ENCODE data around the gene XPO1. TPM values are rescaled to one million over a fixed set of nuclear protein-coding genes. Genes with fewer than 3 reads are reported as not detected.

The XPO1 gene
- total RNA-seq, 1 experiment from 2014 or later, result 189 TPM

- POLR2A ChIA-PET, result interaction anchor here (0.6 kb wide), 1 partner anchor 138 kb away, joined by 5 read pairs; no protein-coding TSS in a partner anchor
- BruUV-seq (replicated peaks), result no TSS peak
Observed at GRCh38 chr2:61520261-61520660, 17.9 kb downstream of the XPO1 start.

GRCh38 chr2:61512768-61513398 is 25.3 kb downstream of the XPO1 start:
- POLR2A ChIA-PET, result interaction anchor here (0.6 kb wide), 1 partner anchor 331 kb away, joined by 5 read pairs; no protein-coding TSS in a partner anchor
- H3K27ac ChIP-seq (ENCODE audit: low read length), result no peak overlapping the region
- intact Hi-C loops (cut with micrococcal nuclease; ENCODE audit: unreplicated experiment), result no loop called here

More at GRCh38 chr2:61520261-61520660, 17.9 kb downstream of the XPO1 start:
- no peaks in the 10 kb centered on the region for H3K9me3 ChIP-seq (ENCODE audit: control insufficient read depth, insufficient read depth, low read depth, low read length)
- H3K4me3 ChIP-seq (ENCODE audit: low read depth in 2 of 2, low read length in 2 of 2), result no peak overlapping the region
- peaks cover 37% of the 10 kb centered on the region for H3K36me3 ChIP-seq (ENCODE audit: control insufficient read depth, insufficient read depth, low read length)
- H3K4me1 ChIP-seq (ENCODE audit: control insufficient read depth, insufficient read depth, low read length), result no peaks in the 10 kb centered on the region; the same call in 1 of the 2 replicates
- no peak overlapping the region for H3K27ac ChIP-seq (ENCODE audit: low read length)
- TF ChIP-seq TCF7L2 (IDR thresholded peaks at IDR 0.05; ENCODE audit: low read depth, low read length), result no peak
- no peak for TF ChIP-seq REST (IDR thresholded peaks at IDR 0.05; ENCODE audit: insufficient read depth in 1 of 2, low read depth in 2 of 2, low read length in 1 of 2)
- TF ChIP-seq SIN3A (IDR thresholded peaks at IDR 0.05; ENCODE audit: borderline replicate concordance, insufficient read depth, low read depth, low read length), result no peak
- no peak for TF ChIP-seq POLR2AphosphoS5 (IDR thresholded peaks at IDR 0.05; ENCODE audit: low read depth, low read length)
- TF ChIP-seq CTCF (IDR thresholded peaks at IDR 0.05), result no peak
- DNase-seq (ENCODE audit: low read depth, low spot score) (no peak), ATAC-seq (no peak)
- no peaks in the 10 kb centered on the region for H3K27me3 ChIP-seq (ENCODE audit: control insufficient read depth, insufficient read depth, low read length)
- intact Hi-C loops (cut with micrococcal nuclease; ENCODE audit: unreplicated experiment) (no loop called here), in situ Hi-C loops (cut with HindIII; ENCODE audit: low pct_unique_long_range_greater_than_20kb, low sequenced_read_pairs) (no loop called here)
- CTCF ChIA-PET, result no interaction called here

More at GRCh38 chr2:61512768-61513398, 25.3 kb downstream of the XPO1 start:
- Histone ChIP-seq H3K36me3 (ENCODE audit: control insufficient read depth, insufficient read depth, low read length) (peaks cover 3% of the 10 kb centered on the region; the same call in 1 of the 2 replicates), H3K27me3 (ENCODE audit: control insufficient read depth, insufficient read depth, low read length) (no peaks in the 10 kb centered on the region), H3K9me3 (ENCODE audit: control insufficient read depth, insufficient read depth, low read depth, low read length) (no peaks in the 10 kb centered on the region), H3K4me1 (ENCODE audit: control insufficient read depth, insufficient read depth, low read length) (no peaks in the 10 kb centered on the region), H3K4me3 (ENCODE audit: low read depth in 2 of 2, low read length in 2 of 2) (no peak overlapping the region)
- DNase-seq (ENCODE audit: low read depth, low spot score) (no peak), ATAC-seq (no peak)
- TF ChIP-seq CTCF (IDR thresholded peaks at IDR 0.05) (no peak), REST (IDR thresholded peaks at IDR 0.05; ENCODE audit: insufficient read depth in 1 of 2, low read depth in 2 of 2, low read length in 1 of 2) (no peak), POLR2AphosphoS5 (IDR thresholded peaks at IDR 0.05; ENCODE audit: low read depth, low read length) (no peak), SIN3A (IDR thresholded peaks at IDR 0.05; ENCODE audit: borderline replicate concordance, insufficient read depth, low read depth, low read length) (no peak), TCF7L2 (IDR thresholded peaks at IDR 0.05; ENCODE audit: low read depth, low read length) (no peak)
- CTCF ChIA-PET, result interaction anchor here (1.0 kb wide), 1 partner anchor 288 kb away, joined by 3 read pairs; no protein-coding TSS in a partner anchor
- in situ Hi-C loops (cut with HindIII; ENCODE audit: low pct_unique_long_range_greater_than_20kb, low sequenced_read_pairs), result no loop called here
- BruUV-seq (replicated peaks), result no TSS peak
